ENCODE results near the gene KLKB1. TPM values are rescaled to one million over a fixed set of nuclear protein-coding genes. Genes with fewer than 3 reads are reported as not detected.

The KLKB1 gene
- total RNA-seq, 1 experiment from 2014 or later, result not detected

DNA sequence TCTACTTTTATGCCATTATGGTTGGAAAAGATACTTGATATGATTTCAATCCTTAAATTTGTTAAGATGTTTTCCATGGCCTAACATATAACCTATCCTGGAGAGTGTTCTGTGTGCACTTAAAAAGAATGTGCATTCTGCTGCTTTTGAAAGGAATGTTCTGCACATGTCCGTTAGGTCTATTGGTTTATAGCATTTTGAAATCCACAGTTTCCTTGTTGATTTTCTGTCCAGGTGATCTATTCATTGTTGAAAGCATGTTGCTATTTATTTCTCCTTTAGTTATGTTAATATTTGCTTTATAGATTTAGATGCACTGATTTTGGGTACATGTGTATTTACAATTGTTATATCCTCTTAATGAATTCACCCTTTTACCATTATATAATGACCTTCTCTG is 5.7 kb upstream of the KLKB1 start:
- H3K36me3 ChIP-seq (ENCODE audit: low read depth), result no peaks in the 10 kb centered on the region
- H3K79me2 ChIP-seq (ENCODE audit: low read depth), result no peaks in the 10 kb centered on the region
- H3K9me3 ChIP-seq (ENCODE audit: insufficient read depth, low read depth), result no peaks in the 10 kb centered on the region
- DNase-seq, result no peak
- no peaks in the 10 kb centered on the region for H3K4me1 ChIP-seq (replicated peaks; ENCODE audit: insufficient read depth)
- H3K27me3 ChIP-seq (ENCODE audit: insufficient read depth, low read depth), result no peaks in the 10 kb centered on the region
- H3K27ac ChIP-seq, result no peak overlapping the region
- H3K4me3 ChIP-seq, result no peak overlapping the region
- ChIA-PET CTCF (no interaction called here), POLR2A (ENCODE audit: unreplicated experiment) (no interaction called here)
- no TSS peak for BruUV-seq (replicated peaks)
- no peaks in the 10 kb centered on the region for H3K9me2 ChIP-seq (ENCODE audit: insufficient read depth)
- intact Hi-C loops (cut with micrococcal nuclease; ENCODE audit: unreplicated experiment), result no loop called here
- H2AFZ ChIP-seq, result no peak overlapping the region
- TF ChIP-seq, protein P1, sequence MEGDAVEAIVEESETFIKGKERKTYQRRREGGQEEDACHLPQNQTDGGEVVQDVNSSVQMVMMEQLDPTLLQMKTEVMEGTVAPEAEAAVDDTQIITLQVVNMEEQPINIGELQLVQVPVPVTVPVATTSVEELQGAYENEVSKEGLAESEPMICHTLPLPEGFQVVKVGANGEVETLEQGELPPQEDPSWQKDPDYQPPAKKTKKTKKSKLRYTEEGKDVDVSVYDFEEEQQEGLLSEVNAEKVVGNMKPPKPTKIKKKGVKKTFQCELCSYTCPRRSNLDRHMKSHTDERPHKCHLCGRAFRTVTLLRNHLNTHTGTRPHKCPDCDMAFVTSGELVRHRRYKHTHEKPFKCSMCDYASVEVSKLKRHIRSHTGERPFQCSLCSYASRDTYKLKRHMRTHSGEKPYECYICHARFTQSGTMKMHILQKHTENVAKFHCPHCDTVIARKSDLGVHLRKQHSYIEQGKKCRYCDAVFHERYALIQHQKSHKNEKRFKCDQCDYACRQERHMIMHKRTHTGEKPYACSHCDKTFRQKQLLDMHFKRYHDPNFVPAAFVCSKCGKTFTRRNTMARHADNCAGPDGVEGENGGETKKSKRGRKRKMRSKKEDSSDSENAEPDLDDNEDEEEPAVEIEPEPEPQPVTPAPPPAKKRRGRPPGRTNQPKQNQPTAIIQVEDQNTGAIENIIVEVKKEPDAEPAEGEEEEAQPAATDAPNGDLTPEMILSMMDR (conservative IDR thresholded peaks at IDR 0.05), result no peak
- TF ChIP-seq EZH2 (IDR thresholded peaks at IDR 0.05; ENCODE audit: low read depth), result no peak
- H4K20me1 ChIP-seq (ENCODE audit: insufficient read depth), result no peaks in the 10 kb centered on the region
- H3F3A ChIP-seq (ENCODE audit: insufficient read depth, low read depth), result no peaks in the 10 kb centered on the region
- no peak overlapping the region for H3K4me2 ChIP-seq

DNA sequence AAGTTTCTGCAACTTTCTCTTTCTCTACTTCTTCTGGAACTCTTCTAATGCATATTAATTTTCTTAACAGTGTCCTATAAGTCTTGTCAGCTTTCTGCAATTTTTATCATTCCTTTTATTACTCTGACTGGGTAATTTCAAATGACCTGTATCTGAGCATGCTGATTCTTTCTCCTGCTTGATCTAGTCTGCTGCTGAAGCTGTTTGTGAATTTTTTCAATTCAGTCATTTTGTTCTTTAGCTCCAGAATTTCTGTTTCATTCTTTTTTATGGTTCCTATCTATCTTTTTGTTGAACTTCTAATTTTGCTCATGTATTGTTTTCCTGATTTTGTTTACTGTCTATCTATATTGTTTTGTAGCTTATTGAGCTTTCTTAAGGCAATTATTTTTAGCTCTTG is 1.5 kb upstream of the KLKB1 start:
- TF ChIP-seq, protein P1 (conservative IDR thresholded peaks at IDR 0.05), result no peak
- TF ChIP-seq EZH2 (IDR thresholded peaks at IDR 0.05; ENCODE audit: low read depth), result no peak

DNA sequence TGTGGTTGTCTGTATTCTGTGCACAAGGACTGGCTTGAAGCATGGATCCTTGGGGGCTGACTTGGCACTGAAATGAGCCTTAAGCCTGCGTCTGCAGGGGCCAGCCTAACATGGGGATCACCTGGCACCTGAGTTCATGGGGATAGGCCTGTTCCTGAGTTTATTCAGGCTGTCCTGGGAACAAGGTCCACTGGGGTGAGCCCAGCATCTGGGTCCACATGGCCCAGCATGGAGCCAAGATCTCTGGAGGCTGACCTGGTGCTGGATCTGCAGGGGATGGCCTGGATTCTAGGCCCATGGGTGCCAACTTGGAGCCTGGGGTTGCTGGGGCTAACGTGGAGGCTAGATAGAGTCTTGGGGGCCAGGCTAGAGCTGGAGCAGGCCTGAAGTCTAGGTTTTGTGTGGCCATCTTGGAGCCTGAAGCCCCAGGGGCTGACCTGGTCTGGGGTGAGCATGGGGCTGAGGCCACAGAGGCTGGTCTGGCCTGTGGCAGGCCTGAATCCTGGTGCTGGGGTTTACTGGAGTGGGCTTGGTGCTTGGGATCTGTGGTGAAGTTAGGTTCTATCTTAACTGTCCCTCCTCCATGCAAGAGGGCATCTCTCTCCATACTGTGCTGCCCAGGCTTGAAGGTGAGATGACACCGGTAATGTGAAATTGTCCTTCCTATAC is 652 bp upstream of the KLKB1 start:
- no TSS peak for BruUV-seq (replicated peaks)
- no peak for DNase-seq
- H3K36me3 ChIP-seq (ENCODE audit: low read depth), result no peaks in the 10 kb centered on the region

More for the DNA sequence above, 1.5 kb upstream of the KLKB1 start:
- ChIA-PET POLR2A (ENCODE audit: unreplicated experiment) (no interaction called here), CTCF (no interaction called here)
- DNase-seq, result no peak
- H3F3A ChIP-seq (ENCODE audit: insufficient read depth, low read depth), result no peaks in the 10 kb centered on the region
- intact Hi-C loops (cut with micrococcal nuclease; ENCODE audit: unreplicated experiment), result no loop called here
- H3K4me3 ChIP-seq, result no peak overlapping the region
- no peaks in the 10 kb centered on the region for H3K9me2 ChIP-seq (ENCODE audit: insufficient read depth)
- BruUV-seq (replicated peaks), result no TSS peak
- H4K20me1 ChIP-seq (ENCODE audit: insufficient read depth), result no peaks in the 10 kb centered on the region
- H2AFZ ChIP-seq, result no peak overlapping the region
- H3K79me2 ChIP-seq (ENCODE audit: low read depth), result no peaks in the 10 kb centered on the region
- no peak overlapping the region for H3K4me2 ChIP-seq
- no peaks in the 10 kb centered on the region for H3K27me3 ChIP-seq (ENCODE audit: insufficient read depth, low read depth)
- no peaks in the 10 kb centered on the region for H3K9me3 ChIP-seq (ENCODE audit: insufficient read depth, low read depth)
- H3K4me1 ChIP-seq (replicated peaks; ENCODE audit: insufficient read depth), result no peaks in the 10 kb centered on the region
- H3K36me3 ChIP-seq (ENCODE audit: low read depth), result no peaks in the 10 kb centered on the region
- no peak overlapping the region for H3K27ac ChIP-seq

More for the DNA sequence above, 652 bp upstream of the KLKB1 start:
- no peak overlapping the region for H3K4me2 ChIP-seq
- no peaks in the 10 kb centered on the region for H4K20me1 ChIP-seq (ENCODE audit: insufficient read depth)
- no peaks in the 10 kb centered on the region for H3K9me2 ChIP-seq (ENCODE audit: insufficient read depth)
- H3K27me3 ChIP-seq (ENCODE audit: insufficient read depth, low read depth), result no peaks in the 10 kb centered on the region
- intact Hi-C loops (cut with micrococcal nuclease; ENCODE audit: unreplicated experiment), result no loop called here
- H3F3A ChIP-seq (ENCODE audit: insufficient read depth, low read depth), result no peaks in the 10 kb centered on the region
- CTCF ChIA-PET, result no interaction called here
- POLR2A ChIA-PET (ENCODE audit: unreplicated experiment), result no interaction called here
- H3K9me3 ChIP-seq (ENCODE audit: insufficient read depth, low read depth), result no peaks in the 10 kb centered on the region
- no peak overlapping the region for H2AFZ ChIP-seq
- H3K27ac ChIP-seq, result no peak overlapping the region
- H3K4me1 ChIP-seq (replicated peaks; ENCODE audit: insufficient read depth), result no peaks in the 10 kb centered on the region
- H3K4me3 ChIP-seq, result no peak overlapping the region
- TF ChIP-seq EZH2 (IDR thresholded peaks at IDR 0.05; ENCODE audit: low read depth), result no peak
- TF ChIP-seq, protein P1 (conservative IDR thresholded peaks at IDR 0.05), result no peak
- no peaks in the 10 kb centered on the region for H3K79me2 ChIP-seq (ENCODE audit: low read depth)

Data from PC-9 (cell line).